Measurements from ENCODE around the gene ASL. TPM values are rescaled to one million over a fixed set of nuclear protein-coding genes. Genes with fewer than 3 reads are reported as not detected.
A peak's percentile ranks its signal among the peaks of the same experiment; 100 is the strongest.
"Not testable (repeated sequence)": the region's sequence is repeated elsewhere in the genome, so short reads cannot be mapped to it uniquely, and the experiment has no call there.

The ASL gene
- polyA plus RNA-seq, 1 donor, result 28.4 TPM

GRCh38 chr7:66118603-66119002 lies 43.0 kb downstream of the ASL start:
- DNase-seq, result no peak

GRCh38 chr7:66119245-66119850 lies 43.7 kb downstream of the ASL start:
- no peak for DNase-seq

GRCh38 chr7:66123175-66123528 lies 47.5 kb downstream of the ASL start:
- no peak for DNase-seq

- DNase-seq, result not testable (repeated sequence)
Observed at GRCh38 chr7:66124569-66124861, 48.9 kb downstream of the ASL start.

GRCh38 chr7:66125052-66125694 lies 49.6 kb downstream of the ASL start:
- no peak for DNase-seq

GRCh38 chr7:66125781-66126352 lies 50.2 kb downstream of the ASL start:
- DNase-seq, result not testable (repeated sequence)

GRCh38 chr7:66127172-66127571 lies 51.6 kb downstream of the ASL start:
- not testable (repeated sequence) for DNase-seq

- DNase-seq, result no peak
Observed at GRCh38 chr7:66138994-66139752, 63.6 kb downstream of the ASL start.

GRCh38 chr7:66140924-66141323 lies 65.3 kb downstream of the ASL start:
- DNase-seq, result peak; percentile 53

GRCh38 chr7:66142334-66142733 lies 66.7 kb downstream of the ASL start:
- no peak for DNase-seq

- no peak for DNase-seq
Observed at GRCh38 chr7:66142996-66143395, 67.4 kb downstream of the ASL start.

Other genes with a start within 250 kb of the ASL start
- 30.5 TPM for gene VKORC1L1, start 202.7 kb upstream of the ASL start, polyA plus RNA-seq (ENCODE audit: insufficient read length)
- 79.8 TPM for gene GUSB, start 93.6 kb upstream of the ASL start, polyA plus RNA-seq (ENCODE audit: insufficient read length)
- gene CRCP, start 39.0 kb downstream of the ASL start, polyA plus RNA-seq (ENCODE audit: insufficient read length), result 34.0 TPM
- gene TPST1, start 129.5 kb downstream of the ASL start, polyA plus RNA-seq (ENCODE audit: insufficient read length), result 42.4 TPM